ENCODE measurements around the gene SIPA1L3.

The SIPA1L3 gene

DNA sequence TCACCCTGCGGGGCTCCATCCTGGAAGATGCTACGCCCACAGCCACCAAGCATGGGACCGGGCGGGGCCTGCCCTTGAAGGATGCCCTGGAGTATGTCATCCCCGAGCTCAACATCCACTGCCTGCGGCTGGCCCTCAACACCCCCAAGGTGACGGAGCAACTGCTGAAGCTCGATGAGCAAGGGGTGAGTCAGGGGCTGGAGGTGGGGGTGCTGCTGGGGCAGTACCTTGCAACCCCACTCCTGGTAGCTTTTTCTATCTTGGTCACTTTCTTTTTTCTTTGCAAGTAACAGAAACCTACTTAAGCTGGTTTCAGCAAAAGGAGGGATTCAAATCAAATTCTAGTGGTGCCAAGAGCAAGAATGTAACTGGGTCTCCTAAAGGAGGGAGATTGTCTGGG, 193.0 kb downstream of the SIPA1L3 start:
- peaks cover 4 to 59% (median 40%) of the 10 kb centered on the region in 4 experiments for H3K36me3 ChIP-seq (ENCODE audit: control insufficient read depth in 4 of 4, insufficient read depth in 4 of 4, low read length in 3 of 4)
- no peak overlapping the region for H3K27ac ChIP-seq (ENCODE audit: insufficient read depth in 1 of 2, low read depth in 1 of 2, low read length in 2 of 2, poor library complexity in 1 of 2, severe bottlenecking in 2 of 2)
- ChIA-PET POLR2A (no interaction called here), CTCF (interaction anchor here (0.7 to 1.1 kb wide), 3 partner anchors 10 to 197 kb away, joined by 3 to 4 read pairs (median 4); no protein-coding TSS in a partner anchor)
- H3K4me3 ChIP-seq (ENCODE audit: control insufficient read depth in 1 of 7, extremely low read depth in 1 of 7, insufficient read depth in 4 of 7, low read depth in 2 of 7, low read length in 6 of 7): no peak overlapping the region
- no peak for DNase-seq
- 95% methylated on average over 4 of the region's 8 CpGs for WGBS (ENCODE audit: insufficient coverage)
- peaks cover 0 to 10% (median 6%) of the 10 kb centered on the region in 5 experiments for H3K9me3 ChIP-seq (ENCODE audit: control extremely low read depth in 1 of 5, control insufficient read depth in 4 of 5, insufficient read depth in 2 of 5, low read depth in 1 of 5, low read length in 4 of 5)
- H3K4me1 ChIP-seq (ENCODE audit: control extremely low read depth in 1 of 4, control insufficient read depth in 4 of 4, insufficient read depth in 4 of 4, low read length in 3 of 4): peaks cover 0 to 4% (median 1%) of the 10 kb centered on the region in 4 experiments
- H3K27me3 ChIP-seq (replicated peaks in 2 of 5; ENCODE audit: control insufficient read depth in 4 of 5, insufficient read depth in 5 of 5, low read length in 4 of 5): no peaks in the 10 kb centered on the region

DNA sequence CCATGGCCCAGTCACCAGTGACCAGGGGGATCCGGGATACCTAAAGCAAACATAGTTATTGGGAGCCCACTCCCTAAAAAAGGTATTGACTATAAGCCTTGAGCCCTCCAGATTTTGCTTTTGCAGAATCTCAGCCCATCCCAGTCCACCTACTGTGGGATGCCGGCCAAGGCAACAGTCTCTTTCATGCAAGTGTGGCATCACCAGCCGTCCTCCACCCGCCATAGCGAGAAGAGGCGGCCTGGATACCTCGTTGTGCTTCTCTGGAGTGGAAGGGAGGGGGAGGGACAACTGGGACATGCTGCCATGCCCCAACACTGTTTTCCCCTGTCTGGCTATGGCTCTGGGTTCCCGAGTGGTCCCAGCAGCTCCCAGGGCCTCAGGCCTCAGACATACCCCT, 193.6 kb downstream of the SIPA1L3 start:
- no peak for DNase-seq
- WGBS (ENCODE audit: insufficient coverage): 98% methylated on average over 7 of the region's 8 CpGs
- POLR2A ChIA-PET: no interaction called here
- Histone ChIP-seq H3K27ac (ENCODE audit: insufficient read depth in 1 of 2, low read depth in 1 of 2, low read length in 2 of 2, poor library complexity in 1 of 2, severe bottlenecking in 2 of 2) (no peak overlapping the region), H3K4me3 (ENCODE audit: control insufficient read depth in 1 of 7, extremely low read depth in 1 of 7, insufficient read depth in 4 of 7, low read depth in 2 of 7, low read length in 6 of 7) (no peak overlapping the region), H3K36me3 (ENCODE audit: control insufficient read depth in 4 of 4, insufficient read depth in 4 of 4, low read length in 3 of 4) (peaks cover 6 to 65% (median 45%) of the 10 kb centered on the region in 4 experiments), H3K4me1 (ENCODE audit: control extremely low read depth in 1 of 4, control insufficient read depth in 4 of 4, insufficient read depth in 4 of 4, low read length in 3 of 4) (peaks cover 0 to under 1% (median under 1%) of the 10 kb centered on the region in 4 experiments), H3K9me3 (ENCODE audit: control extremely low read depth in 1 of 5, control insufficient read depth in 4 of 5, insufficient read depth in 2 of 5, low read depth in 1 of 5, low read length in 4 of 5) (peaks cover 0 to 10% (median 6%) of the 10 kb centered on the region in 5 experiments), H3K27me3 (replicated peaks in 2 of 5; ENCODE audit: control insufficient read depth in 4 of 5, insufficient read depth in 5 of 5, low read length in 4 of 5) (no peaks in the 10 kb centered on the region)
- CTCF ChIA-PET: no interaction called here

DNA sequence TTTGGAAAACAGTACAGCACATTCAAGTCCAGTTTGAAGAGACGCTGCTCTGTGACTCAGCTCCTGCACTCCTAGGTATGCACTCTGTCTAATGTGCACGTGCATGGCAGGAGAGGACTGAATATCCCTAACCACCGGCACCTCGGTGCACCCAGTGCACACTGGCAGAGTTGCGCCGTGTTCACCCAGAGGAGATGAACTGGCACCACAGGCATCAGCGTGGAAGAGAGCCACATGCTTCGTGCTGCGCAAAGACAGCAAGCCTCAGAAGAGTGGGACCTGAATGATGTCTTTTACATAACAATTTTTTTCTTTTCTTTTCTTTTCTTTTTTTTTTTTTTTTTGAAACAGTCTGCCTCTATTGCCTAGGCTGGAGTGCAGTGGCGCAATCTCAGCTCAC, 194.7 kb downstream of the SIPA1L3 start:
- Histone ChIP-seq H3K9me3 (ENCODE audit: control extremely low read depth in 1 of 5, control insufficient read depth in 4 of 5, insufficient read depth in 2 of 5, low read depth in 1 of 5, low read length in 4 of 5) (peaks cover 0 to 10% (median 6%) of the 10 kb centered on the region in 5 experiments), H3K4me1 (ENCODE audit: control extremely low read depth in 1 of 4, control insufficient read depth in 4 of 4, insufficient read depth in 4 of 4, low read length in 3 of 4) (no peaks in the 10 kb centered on the region), H3K27ac (ENCODE audit: insufficient read depth in 1 of 2, low read depth in 1 of 2, low read length in 2 of 2, poor library complexity in 1 of 2, severe bottlenecking in 2 of 2) (no peak overlapping the region), H3K27me3 (replicated peaks in 2 of 5; ENCODE audit: control insufficient read depth in 4 of 5, insufficient read depth in 5 of 5, low read length in 4 of 5) (no peaks in the 10 kb centered on the region), H3K4me3 (ENCODE audit: control insufficient read depth in 1 of 7, extremely low read depth in 1 of 7, insufficient read depth in 4 of 7, low read depth in 2 of 7, low read length in 6 of 7) (no peak overlapping the region), H3K36me3 (ENCODE audit: control insufficient read depth in 4 of 4, insufficient read depth in 4 of 4, low read length in 3 of 4) (peaks cover 11 to 70% (median 48%) of the 10 kb centered on the region in 4 experiments)
- over 99% methylated on average over 10 of the region's 10 CpGs for WGBS (ENCODE audit: insufficient coverage)
- ChIA-PET POLR2A (no interaction called here), CTCF (no interaction called here)
- DNase-seq: no peak

DNA sequence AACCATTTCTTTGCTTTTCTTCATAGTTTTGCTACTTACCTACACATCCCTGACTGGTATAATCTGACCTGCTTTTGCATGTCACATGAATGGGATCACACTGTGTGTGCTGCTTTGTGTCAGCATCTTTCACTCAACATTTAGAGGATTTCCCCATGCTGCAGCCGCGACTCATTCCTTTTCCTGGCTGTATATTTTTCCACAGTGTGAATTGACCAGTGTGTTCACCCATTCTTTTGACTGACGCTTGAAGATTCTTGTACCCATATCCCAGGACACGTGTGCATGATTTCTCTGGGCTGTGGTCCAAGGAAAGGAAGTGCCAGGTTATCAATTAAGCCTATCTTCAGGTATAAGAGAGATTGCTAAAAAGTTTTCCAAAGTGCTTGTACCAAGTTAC, 198.6 kb downstream of the SIPA1L3 start:
- no peak overlapping the region for H3K27ac ChIP-seq (ENCODE audit: insufficient read depth in 1 of 2, low read depth in 1 of 2, low read length in 2 of 2, poor library complexity in 1 of 2, severe bottlenecking in 2 of 2)
- ChIA-PET CTCF (interaction anchor here (1.2 kb wide), 1 partner anchor 9 kb away, joined by 3 read pairs; no protein-coding TSS in a partner anchor), POLR2A (no interaction called here)
- no peaks in the 10 kb centered on the region for H3K4me1 ChIP-seq (ENCODE audit: control extremely low read depth in 1 of 4, control insufficient read depth in 4 of 4, insufficient read depth in 4 of 4, low read length in 3 of 4)
- no peak for DNase-seq
- H3K36me3 ChIP-seq (ENCODE audit: control insufficient read depth in 4 of 4, insufficient read depth in 4 of 4, low read length in 3 of 4): peaks cover 15 to 84% (median 54%) of the 10 kb centered on the region in 4 experiments
- WGBS (ENCODE audit: insufficient coverage): 97% methylated on average over 2 of the region's 4 CpGs
- H3K4me3 ChIP-seq (ENCODE audit: control insufficient read depth in 1 of 7, extremely low read depth in 1 of 7, insufficient read depth in 4 of 7, low read depth in 2 of 7, low read length in 6 of 7): no peak overlapping the region
- H3K9me3 ChIP-seq (ENCODE audit: control extremely low read depth in 1 of 5, control insufficient read depth in 4 of 5, insufficient read depth in 2 of 5, low read depth in 1 of 5, low read length in 4 of 5): no peaks in the 10 kb centered on the region
- H3K27me3 ChIP-seq (replicated peaks in 2 of 5; ENCODE audit: control insufficient read depth in 4 of 5, insufficient read depth in 5 of 5, low read length in 4 of 5): no peaks in the 10 kb centered on the region

DNA sequence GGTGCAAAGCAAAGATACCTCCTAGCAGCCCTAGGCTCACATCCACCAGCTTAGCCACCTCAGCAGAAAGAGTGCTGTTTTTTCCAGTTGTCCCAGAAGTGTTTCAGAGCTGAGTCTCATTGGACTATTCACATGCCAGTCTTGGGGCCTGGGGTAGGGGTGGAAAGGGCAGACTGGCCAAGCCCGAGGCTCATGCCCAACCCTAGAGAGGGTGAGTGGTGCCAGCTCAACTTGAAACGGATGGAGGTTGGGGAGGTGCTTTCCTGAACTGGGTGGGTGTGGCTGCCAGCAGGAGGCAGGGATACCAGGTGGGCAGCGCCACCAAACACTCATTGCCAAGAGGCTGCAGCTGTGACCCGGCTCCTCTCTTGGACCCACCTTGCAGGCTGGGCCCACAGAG, 200.1 kb downstream of the SIPA1L3 start:
- 97% methylated on average over 3 of the region's 4 CpGs for WGBS (ENCODE audit: insufficient coverage)
- no peak overlapping the region for H3K27ac ChIP-seq (ENCODE audit: insufficient read depth in 1 of 2, low read depth in 1 of 2, low read length in 2 of 2, poor library complexity in 1 of 2, severe bottlenecking in 2 of 2)
- H3K27me3 ChIP-seq (replicated peaks in 2 of 5; ENCODE audit: control insufficient read depth in 4 of 5, insufficient read depth in 5 of 5, low read length in 4 of 5): no peaks in the 10 kb centered on the region
- H3K36me3 ChIP-seq (ENCODE audit: control insufficient read depth in 4 of 4, insufficient read depth in 4 of 4, low read length in 3 of 4): peaks cover 16 to 85% (median 53%) of the 10 kb centered on the region in 4 experiments
- no peak for DNase-seq
- ChIA-PET CTCF (interaction anchor here (0.9 kb wide), 1 partner anchor 201 kb away, joined by 3 read pairs; the partner anchor contains the start of gene WDR87), POLR2A (no interaction called here)
- H3K4me3 ChIP-seq (ENCODE audit: control insufficient read depth in 1 of 7, extremely low read depth in 1 of 7, insufficient read depth in 4 of 7, low read depth in 2 of 7, low read length in 6 of 7): no peak overlapping the region
- no peaks in the 10 kb centered on the region for H3K9me3 ChIP-seq (ENCODE audit: control extremely low read depth in 1 of 5, control insufficient read depth in 4 of 5, insufficient read depth in 2 of 5, low read depth in 1 of 5, low read length in 4 of 5)
- no peaks in the 10 kb centered on the region for H3K4me1 ChIP-seq (ENCODE audit: control extremely low read depth in 1 of 4, control insufficient read depth in 4 of 4, insufficient read depth in 4 of 4, low read length in 3 of 4)

DNA sequence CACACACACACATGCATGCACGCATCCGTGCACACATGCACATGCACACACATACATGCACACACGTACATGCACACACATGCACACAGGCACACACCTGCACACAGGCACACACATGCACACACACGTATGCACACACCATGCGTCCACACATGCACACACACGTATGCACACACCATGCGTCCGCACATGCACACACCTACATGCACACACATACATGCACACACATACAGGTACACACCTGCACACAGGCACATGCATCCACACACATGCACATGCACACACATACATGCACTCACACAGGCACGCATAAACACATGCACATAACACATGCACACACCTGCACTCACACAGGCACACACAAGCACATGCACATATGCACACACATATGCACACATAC, 204.9 kb downstream of the SIPA1L3 start:
- DNase-seq: peak in 1 of 3 donors; percentile 7
- Histone ChIP-seq H3K9me3 (ENCODE audit: control extremely low read depth in 1 of 5, control insufficient read depth in 4 of 5, insufficient read depth in 2 of 5, low read depth in 1 of 5, low read length in 4 of 5) (no peaks in the 10 kb centered on the region), H3K4me3 (ENCODE audit: control insufficient read depth in 1 of 7, extremely low read depth in 1 of 7, insufficient read depth in 4 of 7, low read depth in 2 of 7, low read length in 6 of 7) (no peak overlapping the region), H3K27me3 (replicated peaks in 2 of 5; ENCODE audit: control insufficient read depth in 4 of 5, insufficient read depth in 5 of 5, low read length in 4 of 5) (no peaks in the 10 kb centered on the region), H3K4me1 (ENCODE audit: control extremely low read depth in 1 of 4, control insufficient read depth in 4 of 4, insufficient read depth in 4 of 4, low read length in 3 of 4) (peaks cover 0 to 13% (median 10%) of the 10 kb centered on the region in 4 experiments), H3K36me3 (ENCODE audit: control insufficient read depth in 4 of 4, insufficient read depth in 4 of 4, low read length in 3 of 4) (peaks cover 9 to 79% (median 41%) of the 10 kb centered on the region in 4 experiments), H3K27ac (ENCODE audit: insufficient read depth in 1 of 2, low read depth in 1 of 2, low read length in 2 of 2, poor library complexity in 1 of 2, severe bottlenecking in 2 of 2) (no peak overlapping the region)
- CTCF ChIA-PET: interaction anchor here (0.7 kb wide), 1 partner anchor 22 kb away, joined by 3 read pairs; no protein-coding TSS in a partner anchor
- 100% methylated on average over 6 of the region's 9 CpGs for WGBS (ENCODE audit: insufficient coverage)
- POLR2A ChIA-PET: no interaction called here

DNA sequence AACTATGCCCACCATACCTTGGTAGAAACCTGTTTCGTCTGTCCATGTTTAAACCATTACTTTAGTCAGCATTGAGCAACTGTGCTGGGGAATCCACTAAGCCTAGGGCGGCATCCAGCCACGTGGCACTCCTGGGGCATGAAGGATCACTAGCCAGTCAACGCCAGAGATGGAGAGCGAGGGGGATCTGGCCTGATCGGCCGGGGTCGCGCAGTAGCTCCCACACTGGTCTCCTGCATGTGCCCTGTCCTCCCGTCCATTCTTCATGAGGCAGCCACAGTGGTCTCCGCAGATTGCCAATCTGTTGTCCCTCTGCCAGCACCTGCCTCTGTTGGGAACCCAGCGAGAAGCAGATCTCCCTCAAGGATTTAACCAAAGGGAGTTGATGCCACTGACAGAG, 207.6 kb downstream of the SIPA1L3 start:
- CTCF ChIA-PET: interaction anchor here (0.8 kb wide), 1 partner anchor 10 kb away, joined by 3 read pairs; no protein-coding TSS in a partner anchor
- Histone ChIP-seq H3K27me3 (replicated peaks in 2 of 5; ENCODE audit: control insufficient read depth in 4 of 5, insufficient read depth in 5 of 5, low read length in 4 of 5) (no peaks in the 10 kb centered on the region), H3K4me3 (ENCODE audit: control insufficient read depth in 1 of 7, extremely low read depth in 1 of 7, insufficient read depth in 4 of 7, low read depth in 2 of 7, low read length in 6 of 7) (no peak overlapping the region), H3K36me3 (ENCODE audit: control insufficient read depth in 4 of 4, insufficient read depth in 4 of 4, low read length in 3 of 4) (peaks cover 9 to 71% (median 41%) of the 10 kb centered on the region in 4 experiments), H3K9me3 (ENCODE audit: control extremely low read depth in 1 of 5, control insufficient read depth in 4 of 5, insufficient read depth in 2 of 5, low read depth in 1 of 5, low read length in 4 of 5) (peaks cover 0 to 3% (median under 1%) of the 10 kb centered on the region in 5 experiments), H3K27ac (ENCODE audit: insufficient read depth in 1 of 2, low read depth in 1 of 2, low read length in 2 of 2, poor library complexity in 1 of 2, severe bottlenecking in 2 of 2) (peak overlapping the region in 1 of 2 experiments; percentile 22), H3K4me1 (ENCODE audit: control extremely low read depth in 1 of 4, control insufficient read depth in 4 of 4, insufficient read depth in 4 of 4, low read length in 3 of 4) (peaks cover 0 to 13% (median 10%) of the 10 kb centered on the region in 4 experiments)
- POLR2A ChIA-PET: no interaction called here
- WGBS (ENCODE audit: insufficient coverage): 97% methylated on average over 12 of the region's 12 CpGs
- DNase-seq: no peak

Data from common myeloid progenitor, CD34-positive (primary cell).